Ovary (tissue), 9 donors: Measurements from ENCODE around the gene MAP2K1. TPM values are rescaled to one million over a fixed set of nuclear protein-coding genes. Genes with fewer than 3 reads are reported as not detected.
A peak's percentile ranks its signal among the peaks of the same experiment; 100 is the strongest.
"Not testable (repeated sequence)": the region's sequence is repeated elsewhere in the genome, so short reads cannot be mapped to it uniquely, and the experiment has no call there.

Source experiments
- DNase-seq, 5 donors: peaks; one replicate each; pipeline ENCODE4 v3.0.0-alpha.2; 2019 to 2020
- H3K27ac ChIP-seq, 2 donors: fragments of 200-600 bp; one replicate each; pipeline versions ENCODE4 v1.5.1 to v1.8.0; 2019 to 2022
- H3K27me3 ChIP-seq: fragments of 200-600 bp; one replicate; pipeline ENCODE4 v1.8.0; 2022
- H3K36me3 ChIP-seq: fragments of 200-600 bp; sonication (generic); one replicate; pipeline ENCODE4 v1.5.1; 2019
- H3K4me1 ChIP-seq: one replicate; pipeline ENCODE4 v1.8.1; 2013; ENCODE audit warnings: mild to moderate bottlenecking, moderate library complexity; ENCODE audit not compliant: insufficient read depth
- H3K4me3 ChIP-seq: fragments of 200-600 bp; sonication (generic); one replicate; pipeline ENCODE4 v1.5.1; 2017
- H3K9me3 ChIP-seq, 2 donors: fragments of 200-600 bp in 1 of 2; sonication (generic) in 1 of 2; one replicate each; pipeline versions ENCODE4 v1.5.1 to v1.8.1; 2013 to 2019; ENCODE audit warnings: mild to moderate bottlenecking in 1 of 2, moderate library complexity in 1 of 2
- CTCF ChIP-seq, 3 donors: fragments of 450-650 bp in 2 of 3; fragments of 200-600 bp in 1 of 3; IDR thresholded peaks; one replicate each; pipeline versions ENCODE4 v1.5.1 to v1.8.0; 2016 to 2022; ENCODE audit warnings: antibody characterized with exemption in 3 of 3, mild to moderate bottlenecking in 1 of 3
- EP300 ChIP-seq: sonication (generic); formaldehyde crosslinking; IDR thresholded peaks from one replicate; pipeline ENCODE4 v1.6.1; 2017; ENCODE audit warnings: antibody characterized with exemption
- POLR2A ChIP-seq: fragments of 450-650 bp; IDR thresholded peaks from one replicate; pipeline ENCODE4 v1.6.1; 2017; ENCODE audit warnings: antibody characterized with exemption, mild to moderate bottlenecking, moderate library complexity
- WGBS, 3 donors: extraction: QIAGEN DNeasy Blood & Tissue Kit in 1 of 3; methylation state at CpG; one replicate each; pipeline versions ENCODE4 v1.1.5 to v1.1.7; 2013 to 2017; 5-methylcytosine and 5-hydroxymethylcytosine counted together
- intact Hi-C, 4 donors: fragments of 100-400 bp; cut with DNase I; formaldehyde crosslinking; loops; one replicate each; pipeline versions ENCODE4 v1.11.0 to v1.15.1; 2022 to 2023
- polyA plus RNA-seq, 2 donors: library from polyadenylated mRNA; stranded (reverse); fragments of 200-250 nt in 1 of 2; fragments of 350-450 nt in 1 of 2; fragmentation: Illumina TruSeq in 1 of 2; extraction: RNeasy Lipid Tissue Mini Kit (QIAGEN cat#74804) in 1 of 2; gene quantifications; one replicate each; pipeline ENCODE4 v1.2.3, GENCODE V29; 2013 to 2014
- total RNA-seq, 7 donors: library from RNA; depleted of rRNA in 2 of 7; stranded (reverse); fragments of >200 nt in 2 of 7; fragmentation: NEBNext Ultra II Directional in 3 of 7; extraction: Animal tissue kit (Norgen Biotek cat#: 25700) in 3 of 7; gene quantifications; one replicate each; pipeline versions ENCODE4 v1.1.0 to v1.2.4, GENCODE V29; 2016 to 2023
- donor health status: DM: no; HTN: no; CAD: no; lungs with moderate emphysema.
- donor health status: DM: no; HTN: no; CAD: no.
- donor health status: Bipolar disorder and iron deficiency.
- donor health status: DM: yes; HTN: yes; CAD: no.
- donor health status: DM: no; HTN: no; CAD: no.
- donor health status: DM: yes; HTN: yes; CAD: no.

The MAP2K1 gene
- total and polyA plus RNA-seq, 9 donors = 21.6 to 44.8 (median 34.3) TPM

- 5 to 8% (median 6%) methylated on average over 37 to 43 of the region's 43 CpGs for WGBS, 3 donors
- H3K36me3 ChIP-seq = no peaks in the 10 kb centered on the region
- peak; percentile 94 to 98 (median 96) for DNase-seq
- H3K4me3 ChIP-seq = peak within 1 kb of the TSS; percentile 89
- H3K9me3 ChIP-seq = no peaks in the 10 kb centered on the region
- no peak for TF ChIP-seq EP300
- TF ChIP-seq POLR2A = peak; percentile 60
- TF ChIP-seq CTCF (IDR thresholded peaks at IDR 0.05) = peak; percentile 96 to 98 (median 97)
- no peaks in the 10 kb centered on the region for H3K27me3 ChIP-seq
- peak within 1 kb of the TSS; percentile 15 to 62 for H3K27ac ChIP-seq
- peaks cover 2% of the 10 kb centered on the region for H3K4me1 ChIP-seq
- intact Hi-C loops = loop anchor here (2.0 to 5.0 kb wide), 2 partner anchors 110 to 111 kb away; partner anchors contain the start of gene MAP2K1 (in 4 of the 4)
Observed at GRCh38 chr15:66497502-66498455, 111.1 kb downstream of the MAP2K1 start, which contains the start of gene SNAPC5. TSS of gene SNAPC5 (minus strand) at chr15:66497762. CDS start at chr15:66497731, 31 bp downstream.

GRCh38 chr15:66498501-66499386 is 112.0 kb downstream of the MAP2K1 start:
- Histone ChIP-seq H3K27me3 (no peaks in the 10 kb centered on the region), H3K36me3 (no peaks in the 10 kb centered on the region), H3K27ac (no peak overlapping the region), H3K4me3 (no peak overlapping the region), H3K9me3 (no peaks in the 10 kb centered on the region), H3K4me1 (peaks cover 3% of the 10 kb centered on the region)
- no peak for DNase-seq
- WGBS, 3 donors = 38 to 46% (median 41%) methylated on average over 3 of the region's 3 CpGs
- intact Hi-C loops = loop anchor here in 3 of 4 donors (2.0 to 5.0 kb wide), 2 partner anchors 111 to 112 kb away; partner anchors contain the start of gene MAP2K1 (in 3 of the 3)
- TF ChIP-seq CTCF (IDR thresholded peaks at IDR 0.05) = peak in 1 of 3 donors; percentile 23
- no peak for TF ChIP-seq POLR2A

- H3K27me3 ChIP-seq, H3K36me3 ChIP-seq, DNase-seq, H3K4me1 ChIP-seq, H3K9me3 ChIP-seq, H3K4me3 ChIP-seq, H3K27ac ChIP-seq: not testable (repeated sequence)
- intact Hi-C loops = loop anchor here in 1 of 4 donors (5.0 kb wide), 1 partner anchor 708 kb away; the partner anchor contains the start of gene DENND4A
- WGBS, 3 donors = 75 to 83% (median 77%) methylated on average over 7 of the region's 7 CpGs
Observed at GRCh38 chr15:66500346-66500745, 113.6 kb downstream of the MAP2K1 start.

- Histone ChIP-seq H3K36me3 (no peaks in the 10 kb centered on the region), H3K27ac (no peak overlapping the region), H3K4me1 (peaks cover 3% of the 10 kb centered on the region), H3K4me3 (no peak overlapping the region), H3K9me3 (no peaks in the 10 kb centered on the region), H3K27me3 (no peaks in the 10 kb centered on the region)
- TF ChIP-seq CTCF (IDR thresholded peaks at IDR 0.05) (no peak), EP300 (no peak), POLR2A (no peak)
- DNase-seq = no peak
- intact Hi-C loops = loop anchor here in 1 of 4 donors (5.0 kb wide), 1 partner anchor 710 kb away; the partner anchor contains the start of gene DENND4A
- 46 to 69% (median 56%) methylated on average over 10 of the region's 10 CpGs for WGBS, 3 donors
Observed at GRCh38 chr15:66502491-66502890, 115.8 kb downstream of the MAP2K1 start.

GRCh38 chr15:66503041-66503648 is 116.4 kb downstream of the MAP2K1 start:
- not testable (repeated sequence) for H3K27ac ChIP-seq, H3K27me3 ChIP-seq, H3K4me1 ChIP-seq, H3K9me3 ChIP-seq, H3K36me3 ChIP-seq, H3K4me3 ChIP-seq, DNase-seq
- intact Hi-C loops = loop anchor here in 1 of 4 donors (5.0 kb wide), 1 partner anchor 711 kb away; the partner anchor contains the start of gene DENND4A
- 19 to 37% (median 23%) methylated on average over 13 of the region's 13 CpGs for WGBS, 3 donors
